HepG2 (cell line): Measurements from ENCODE around the gene ENO1. TPM values are rescaled to one million over a fixed set of nuclear protein-coding genes. Genes with fewer than 3 reads are reported as not detected.

Experiments
- ARHGAP35 ChIP-seq: sonication (generic); formaldehyde crosslinking; IDR thresholded peaks from 2 replicates; pipeline ENCODE4 v1.9.0; 2022; ENCODE audit warnings: mild to moderate bottlenecking, inconsistent platforms, moderate library complexity, missing genetic modification reagents, borderline replicate concordance
- CEBPG ChIP-seq: IDR thresholded peaks from 2 replicates; pipeline ENCODE4 v1.6.1; 2016
- ELF3 ChIP-seq: IDR thresholded peaks from 2 replicates; pipeline ENCODE4 v1.6.1; 2016; ENCODE audit warnings: missing genetic modification reagents, missing compliant biosample characterization
- FOXP1 ChIP-seq, 2 experiments: fragments of 450-650 bp in 1 of 2; IDR thresholded peaks; 2 replicates each; pipeline ENCODE4 v1.6.1; 2017 to 2018; ENCODE audit warnings: antibody characterized with exemption in 1 of 2
- HDAC2 ChIP-seq: sonication (generic); formaldehyde crosslinking; IDR thresholded peaks from 2 replicates; pipeline ENCODE4 v1.4.0; 2020; ENCODE audit warnings: missing genetic modification reagents
- HNRNPL ChIP-seq: fragments of 200-400 bp; formaldehyde crosslinking; IDR thresholded peaks from 2 replicates; pipeline ENCODE4 v1.6.1; 2017; ENCODE audit warnings: mild to moderate bottlenecking, low read depth, low read length
- KLF9 ChIP-seq: IDR thresholded peaks from 2 replicates; pipeline ENCODE4 v1.6.1; 2016; ENCODE audit warnings: low read depth
- NR2F2 ChIP-seq: IDR thresholded peaks from 2 replicates; pipeline ENCODE4 v1.6.1; 2012; ENCODE audit warnings: low read depth, inconsistent platforms, borderline replicate concordance
- PPARG ChIP-seq: conservative IDR thresholded peaks from 2 replicates; pipeline ENCODE4 v1.6.1; 2016; ENCODE audit warnings: missing biosample characterization, missing genetic modification reagents
- PTBP1 ChIP-seq: fragments of 200-400 bp; formaldehyde crosslinking; IDR thresholded peaks from 2 replicates; pipeline ENCODE4 v1.6.1; 2018; ENCODE audit warnings: low read length, low read depth; ENCODE audit not compliant: poor library complexity, severe bottlenecking
- SOX13 ChIP-seq, 3 experiments: fragments of 450-650 bp in 1 of 3; sonication (generic) in 1 of 3; formaldehyde crosslinking in 1 of 3; IDR thresholded peaks in 2 of 3; conservative IDR thresholded peaks in 1 of 3; 2 replicates each; pipeline versions ENCODE4 v1.5.0 to v1.6.1; 2016 to 2020; ENCODE audit warnings: antibody characterized with exemption in 1 of 3, mild to moderate bottlenecking in 1 of 3, missing compliant biosample characterization in 1 of 3, missing genetic modification reagents in 1 of 3, moderate library complexity in 1 of 3
- SRF ChIP-seq: IDR thresholded peaks from 2 replicates; pipeline ENCODE4 v1.6.1; 2011; ENCODE audit warnings: mild to moderate bottlenecking, low read depth, low read length, moderate library complexity
- ZBTB42 ChIP-seq: sonication (generic); formaldehyde crosslinking; IDR thresholded peaks from 2 replicates; pipeline ENCODE4 v1.5.0; 2020; ENCODE audit warnings: mild to moderate bottlenecking, missing genetic modification reagents
- ZFP90 ChIP-seq: sonication (generic); formaldehyde crosslinking; IDR thresholded peaks from 2 replicates; pipeline ENCODE4 v1.8.0; 2022; ENCODE audit warnings: missing genetic modification reagents, mild to moderate bottlenecking, inconsistent platforms, borderline replicate concordance
- ZMYM4 ChIP-seq: sonication (generic); formaldehyde crosslinking; IDR thresholded peaks from 2 replicates; pipeline ENCODE4 v1.8.1; 2023; ENCODE audit warnings: mild to moderate bottlenecking, missing genetic modification reagents
- ZNF205 ChIP-seq: IDR thresholded peaks from 2 replicates; pipeline ENCODE4 v1.6.1; 2018; ENCODE audit warnings: missing biosample characterization, missing genetic modification reagents
- ZNF263 ChIP-seq: sonication (generic); formaldehyde crosslinking; IDR thresholded peaks from 2 replicates; pipeline ENCODE4 v1.4.0; 2020; ENCODE audit warnings: missing genetic modification reagents
- ZNF563 ChIP-seq: sonication (generic); formaldehyde crosslinking; IDR thresholded peaks from 2 replicates; pipeline ENCODE4 v1.8.0; 2022; ENCODE audit warnings: mild to moderate bottlenecking, moderate library complexity, missing genetic modification reagents
- ZNF569 ChIP-seq: sonication (generic); formaldehyde crosslinking; IDR thresholded peaks from 2 replicates; pipeline ENCODE4 v1.5.0; 2020; ENCODE audit warnings: mild to moderate bottlenecking, missing genetic modification reagents, moderate library complexity, borderline replicate concordance
- ZNF749 ChIP-seq: sonication (generic); formaldehyde crosslinking; IDR thresholded peaks from 2 replicates; pipeline ENCODE4 v1.8.0; 2022; ENCODE audit warnings: mild to moderate bottlenecking, missing genetic modification reagents, moderate library complexity, borderline replicate concordance
- ZNF768 ChIP-seq: sonication (generic); formaldehyde crosslinking; IDR thresholded peaks from 2 replicates; pipeline ENCODE4 v1.4.0; 2020; ENCODE audit warnings: missing genetic modification reagents
- polyA plus RNA-seq, 8 experiments: library from polyadenylated mRNA; depleted of rRNA in 3 of 8; stranded (reverse) in 7 of 8; unstranded in 1 of 8; fragments of >200 nt; fragmentation: Illumina TruSeq in 4 of 8; extraction: Trizol in 4 of 8; gene quantifications; 2 replicates each; pipeline versions ENCODE4 v1.2.1 to v1.2.3, GENCODE V29; 2011 to 2016; ENCODE audit warnings: low read depth in 4 of 8, missing spikeins in 1 of 8, mixed read lengths in 1 of 8; ENCODE audit not compliant: insufficient read depth in 1 of 8
- total RNA-seq, 5 experiments: library from RNA; depleted of rRNA; stranded (reverse); fragments of >200 nt; fragmentation: Illumina TruSeq; extraction: Trizol; gene quantifications; 2 replicates each; pipeline ENCODE4 v1.2.3, GENCODE V29; 2016; ENCODE audit warnings: low read depth in 1 of 5
- TF ChIP-seq, protein P1 (sequence below): sonication (generic); formaldehyde crosslinking; IDR thresholded peaks from 2 replicates; pipeline ENCODE4 v1.4.0; 2020; ENCODE audit warnings: low read depth, mild to moderate bottlenecking, missing genetic modification reagents
- TF ChIP-seq, protein P2 (sequence below): sonication (generic); formaldehyde crosslinking; conservative IDR thresholded peaks from 2 replicates; pipeline ENCODE4 v1.4.0; 2020; ENCODE audit warnings: missing genetic modification reagents
- TF ChIP-seq, protein P3 (sequence below): sonication (generic); formaldehyde crosslinking; IDR thresholded peaks from 2 replicates; pipeline ENCODE4 v1.4.0; 2020; ENCODE audit warnings: missing genetic modification reagents
- TF ChIP-seq, protein P4 (sequence below): sonication (generic); IDR thresholded peaks from 2 replicates; pipeline ENCODE4 v1.6.1; 2016; ENCODE audit warnings: low read depth, borderline replicate concordance

Gene ENO1
- total and polyA plus RNA-seq, 2 of the 13 experiments (the other 11 are each of a cell fraction or from before 2014, with no cell fraction given), result 1,559 to 3,103 TPM

DNA sequence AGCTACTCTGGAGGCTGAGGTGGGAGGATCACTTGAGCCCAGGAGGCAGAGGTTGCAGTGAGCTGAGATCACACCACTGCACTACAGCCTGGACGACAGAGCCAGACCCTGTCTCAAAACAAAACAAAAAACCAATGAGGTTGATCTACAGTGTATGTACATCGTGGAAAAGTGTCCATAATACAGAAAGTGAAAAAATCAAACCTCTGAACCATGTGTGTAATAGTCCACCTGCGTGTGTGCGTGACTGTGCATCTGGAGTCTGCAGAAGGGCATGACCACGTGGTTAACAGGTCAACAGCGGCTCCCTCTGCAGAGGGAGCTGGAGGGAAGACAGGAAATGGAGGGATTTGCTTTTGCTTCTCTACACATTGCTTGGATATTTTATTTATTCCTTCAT, 32.4 kb upstream of the ENO1 start (continued):
- TF ChIP-seq ZNF569, result no peak
- TF ChIP-seq ZBTB42 (CRISPR knock-in tag), result no peak
- 0 out of 2 replicates have a peak, but pooled peaks have one; percentile 24 for TF ChIP-seq HDAC2 (CRISPR knock-in tag)
- no peak for TF ChIP-seq ZNF563 (CRISPR knock-in tag)
- no peak for TF ChIP-seq ZNF768 (CRISPR knock-in tag)
- TF ChIP-seq SOX13 (IDR thresholded peaks at IDR 0.05), result no peak
- TF ChIP-seq SOX13 (CRISPR knock-in tag; conservative IDR thresholded peaks at IDR 0.05 in 1 of 2, IDR thresholded peaks at IDR 0.05 in 1 of 2), result peak in 1 of 2 experiments; percentile 11; a peak in 1 of 4 replicates
- TF ChIP-seq ZNF263 (CRISPR knock-in tag), result no peak
- no peak for TF ChIP-seq ZNF205
- TF ChIP-seq KLF9 (CRISPR knock-in tag), result no peak
- TF ChIP-seq CEBPG, result 0 out of 2 replicates have a peak, but pooled peaks have one; percentile 25
- no peak for TF ChIP-seq HNRNPL
- TF ChIP-seq ARHGAP35 (CRISPR knock-in tag), result no peak
- TF ChIP-seq, protein P1, sequence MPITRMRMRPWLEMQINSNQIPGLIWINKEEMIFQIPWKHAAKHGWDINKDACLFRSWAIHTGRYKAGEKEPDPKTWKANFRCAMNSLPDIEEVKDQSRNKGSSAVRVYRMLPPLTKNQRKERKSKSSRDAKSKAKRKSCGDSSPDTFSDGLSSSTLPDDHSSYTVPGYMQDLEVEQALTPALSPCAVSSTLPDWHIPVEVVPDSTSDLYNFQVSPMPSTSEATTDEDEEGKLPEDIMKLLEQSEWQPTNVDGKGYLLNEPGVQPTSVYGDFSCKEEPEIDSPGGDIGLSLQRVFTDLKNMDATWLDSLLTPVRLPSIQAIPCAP (CRISPR knock-in tag), result no peak
- TF ChIP-seq, protein P2, sequence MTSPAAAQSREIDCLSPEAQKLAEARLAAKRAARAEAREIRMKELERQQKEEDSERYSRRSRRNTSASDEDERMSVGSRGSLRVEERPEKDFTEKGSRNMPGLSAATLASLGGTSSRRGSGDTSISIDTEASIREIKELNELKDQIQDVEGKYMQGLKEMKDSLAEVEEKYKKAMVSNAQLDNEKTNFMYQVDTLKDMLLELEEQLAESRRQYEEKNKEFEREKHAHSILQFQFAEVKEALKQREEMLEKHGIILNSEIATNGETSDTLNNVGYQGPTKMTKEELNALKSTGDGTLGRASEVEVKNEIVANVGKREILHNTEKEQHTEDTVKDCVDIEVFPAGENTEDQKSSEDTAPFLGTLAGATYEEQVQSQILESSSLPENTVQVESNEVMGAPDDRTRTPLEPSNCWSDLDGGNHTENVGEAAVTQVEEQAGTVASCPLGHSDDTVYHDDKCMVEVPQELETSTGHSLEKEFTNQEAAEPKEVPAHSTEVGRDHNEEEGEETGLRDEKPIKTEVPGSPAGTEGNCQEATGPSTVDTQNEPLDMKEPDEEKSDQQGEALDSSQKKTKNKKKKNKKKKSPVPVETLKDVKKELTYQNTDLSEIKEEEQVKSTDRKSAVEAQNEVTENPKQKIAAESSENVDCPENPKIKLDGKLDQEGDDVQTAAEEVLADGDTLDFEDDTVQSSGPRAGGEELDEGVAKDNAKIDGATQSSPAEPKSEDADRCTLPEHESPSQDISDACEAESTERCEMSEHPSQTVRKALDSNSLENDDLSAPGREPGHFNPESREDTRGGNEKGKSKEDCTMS (CRISPR knock-in tag), result no peak
- TF ChIP-seq ZFP90 (CRISPR knock-in tag), result no peak
- no peak for TF ChIP-seq FOXP1 (IDR thresholded peaks at IDR 0.05)
- no peak for TF ChIP-seq FOXP1 (CRISPR knock-in tag; IDR thresholded peaks at IDR 0.05)
- TF ChIP-seq, protein P3, sequence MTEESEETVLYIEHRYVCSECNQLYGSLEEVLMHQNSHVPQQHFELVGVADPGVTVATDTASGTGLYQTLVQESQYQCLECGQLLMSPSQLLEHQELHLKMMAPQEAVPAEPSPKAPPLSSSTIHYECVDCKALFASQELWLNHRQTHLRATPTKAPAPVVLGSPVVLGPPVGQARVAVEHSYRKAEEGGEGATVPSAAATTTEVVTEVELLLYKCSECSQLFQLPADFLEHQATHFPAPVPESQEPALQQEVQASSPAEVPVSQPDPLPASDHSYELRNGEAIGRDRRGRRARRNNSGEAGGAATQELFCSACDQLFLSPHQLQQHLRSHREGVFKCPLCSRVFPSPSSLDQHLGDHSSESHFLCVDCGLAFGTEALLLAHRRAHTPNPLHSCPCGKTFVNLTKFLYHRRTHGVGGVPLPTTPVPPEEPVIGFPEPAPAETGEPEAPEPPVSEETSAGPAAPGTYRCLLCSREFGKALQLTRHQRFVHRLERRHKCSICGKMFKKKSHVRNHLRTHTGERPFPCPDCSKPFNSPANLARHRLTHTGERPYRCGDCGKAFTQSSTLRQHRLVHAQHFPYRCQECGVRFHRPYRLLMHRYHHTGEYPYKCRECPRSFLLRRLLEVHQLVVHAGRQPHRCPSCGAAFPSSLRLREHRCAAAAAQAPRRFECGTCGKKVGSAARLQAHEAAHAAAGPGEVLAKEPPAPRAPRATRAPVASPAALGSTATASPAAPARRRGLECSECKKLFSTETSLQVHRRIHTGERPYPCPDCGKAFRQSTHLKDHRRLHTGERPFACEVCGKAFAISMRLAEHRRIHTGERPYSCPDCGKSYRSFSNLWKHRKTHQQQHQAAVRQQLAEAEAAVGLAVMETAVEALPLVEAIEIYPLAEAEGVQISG (CRISPR knock-in tag), result no peak
- no peak for TF ChIP-seq SRF
- peak; percentile 56; the same call in 1 of the 2 replicates for TF ChIP-seq PPARG (CRISPR knock-in tag)
- no peak for TF ChIP-seq ZNF749
- TF ChIP-seq PTBP1, result no peak
- TF ChIP-seq ELF3, result peak; percentile 36; the same call in 1 of the 2 replicates
- no peak for TF ChIP-seq NR2F2
- no peak for TF ChIP-seq ZMYM4 (CRISPR knock-in tag)
- TF ChIP-seq, protein P4, sequence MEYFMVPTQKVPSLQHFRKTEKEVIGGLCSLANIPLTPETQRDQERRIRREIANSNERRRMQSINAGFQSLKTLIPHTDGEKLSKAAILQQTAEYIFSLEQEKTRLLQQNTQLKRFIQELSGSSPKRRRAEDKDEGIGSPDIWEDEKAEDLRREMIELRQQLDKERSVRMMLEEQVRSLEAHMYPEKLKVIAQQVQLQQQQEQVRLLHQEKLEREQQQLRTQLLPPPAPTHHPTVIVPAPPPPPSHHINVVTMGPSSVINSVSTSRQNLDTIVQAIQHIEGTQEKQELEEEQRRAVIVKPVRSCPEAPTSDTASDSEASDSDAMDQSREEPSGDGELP, result no peak
